Type B pancreatic cell (in vitro differentiated cells): ENCODE results near the gene KRT78. TPM values are rescaled to one million over a fixed set of nuclear protein-coding genes. Genes with fewer than 3 reads are reported as not detected.

Experiments
- DNase-seq: peaks from one replicate; pipeline ENCODE4 v3.0.0; 2021; ENCODE audit warnings: mixed read lengths; ENCODE audit not compliant: unreplicated experiment; ENCODE audit errors: extremely low spot score
- H3K27ac Mint-ChIP-seq: 2 replicates; pipeline ENCODE4 v1.8.0; 2021; ENCODE audit warnings: mild to moderate bottlenecking, mixed read lengths
- H3K27me3 Mint-ChIP-seq: 2 replicates; pipeline ENCODE4 v1.8.0; 2021; ENCODE audit warnings: mixed read lengths
- H3K36me3 Mint-ChIP-seq: 2 replicates; pipeline ENCODE4 v1.8.0; 2021; ENCODE audit warnings: mixed read lengths
- H3K4me1 Mint-ChIP-seq: one replicate; pipeline ENCODE4 v1.8.0; 2021; ENCODE audit warnings: mixed read lengths; ENCODE audit not compliant: unreplicated experiment
- H3K4me3 Mint-ChIP-seq: 2 replicates; pipeline ENCODE4 v1.8.0; 2021; ENCODE audit warnings: mild to moderate bottlenecking, mixed read lengths
- H3K9me3 Mint-ChIP-seq: 2 replicates; pipeline ENCODE4 v1.8.0; 2021; ENCODE audit warnings: mixed read lengths
- total RNA-seq: library from RNA; stranded (reverse); gene quantifications from 2 replicates; pipeline ENCODE4 v1.2.1, GENCODE V29; 2021; ENCODE audit warnings: low replicate concordance
- TF ChIP-seq, protein P1 (sequence below): fragments of 200-600 bp; sonication (generic); conservative IDR thresholded peaks from 2 replicates; pipeline ENCODE4 v1.5.0; 2021; ENCODE audit warnings: antibody characterized with exemption, mild to moderate bottlenecking

The KRT78 gene
- total RNA-seq, 1 donor from 2014 or later: 14.7 TPM

DNA sequence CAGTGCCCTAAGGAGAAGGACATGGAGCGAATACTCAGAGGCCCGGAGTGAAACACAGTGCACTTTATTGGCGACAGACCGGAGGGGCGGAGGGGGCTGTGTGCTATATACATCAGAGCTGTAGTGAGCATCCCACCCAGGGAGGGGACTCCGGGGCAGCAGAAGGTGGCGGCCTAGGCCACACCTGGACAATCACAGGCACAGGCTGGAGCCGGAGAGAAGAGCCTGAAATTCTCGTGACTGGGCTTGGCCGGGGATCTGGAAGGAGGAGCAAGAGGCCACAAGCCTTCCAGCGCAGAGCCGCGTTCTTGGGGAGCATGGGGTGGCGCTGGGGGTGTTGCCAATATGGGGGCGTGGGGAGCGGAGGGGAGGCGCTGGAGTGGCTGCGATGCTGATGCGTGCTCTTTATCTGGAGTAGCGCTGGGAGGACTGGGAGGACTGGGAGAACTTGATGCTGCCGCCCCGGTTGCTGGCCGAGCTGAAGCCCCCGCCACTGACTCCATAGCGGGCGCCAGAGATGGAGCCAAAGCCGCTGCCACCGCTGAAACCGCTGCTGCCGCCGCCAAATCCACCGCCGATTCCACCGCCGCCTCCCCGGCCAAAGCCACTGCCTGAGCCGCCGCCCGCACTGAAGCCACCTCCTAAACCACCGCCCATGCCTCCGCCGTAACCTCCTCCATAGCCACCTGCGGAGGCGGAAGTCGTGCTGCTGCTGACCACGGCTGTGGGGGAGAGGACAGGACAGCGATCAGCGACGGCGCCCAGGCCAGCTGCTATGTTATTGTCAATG, 59.0 kb downstream of the KRT78 start:
- peaks cover 3% of the 10 kb centered on the region for H3K36me3 Mint-ChIP-seq
- H3K4me3 Mint-ChIP-seq: no peak overlapping the region
- peaks cover 49% of the 10 kb centered on the region for H3K27me3 Mint-ChIP-seq
- H3K4me1 Mint-ChIP-seq: no peaks in the 10 kb centered on the region
- no peak overlapping the region for H3K27ac Mint-ChIP-seq
- TF ChIP-seq, protein P1, sequence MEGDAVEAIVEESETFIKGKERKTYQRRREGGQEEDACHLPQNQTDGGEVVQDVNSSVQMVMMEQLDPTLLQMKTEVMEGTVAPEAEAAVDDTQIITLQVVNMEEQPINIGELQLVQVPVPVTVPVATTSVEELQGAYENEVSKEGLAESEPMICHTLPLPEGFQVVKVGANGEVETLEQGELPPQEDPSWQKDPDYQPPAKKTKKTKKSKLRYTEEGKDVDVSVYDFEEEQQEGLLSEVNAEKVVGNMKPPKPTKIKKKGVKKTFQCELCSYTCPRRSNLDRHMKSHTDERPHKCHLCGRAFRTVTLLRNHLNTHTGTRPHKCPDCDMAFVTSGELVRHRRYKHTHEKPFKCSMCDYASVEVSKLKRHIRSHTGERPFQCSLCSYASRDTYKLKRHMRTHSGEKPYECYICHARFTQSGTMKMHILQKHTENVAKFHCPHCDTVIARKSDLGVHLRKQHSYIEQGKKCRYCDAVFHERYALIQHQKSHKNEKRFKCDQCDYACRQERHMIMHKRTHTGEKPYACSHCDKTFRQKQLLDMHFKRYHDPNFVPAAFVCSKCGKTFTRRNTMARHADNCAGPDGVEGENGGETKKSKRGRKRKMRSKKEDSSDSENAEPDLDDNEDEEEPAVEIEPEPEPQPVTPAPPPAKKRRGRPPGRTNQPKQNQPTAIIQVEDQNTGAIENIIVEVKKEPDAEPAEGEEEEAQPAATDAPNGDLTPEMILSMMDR: no peak
- peaks cover 4% of the 10 kb centered on the region for H3K9me3 Mint-ChIP-seq
- DNase-seq: no peak

DNA sequence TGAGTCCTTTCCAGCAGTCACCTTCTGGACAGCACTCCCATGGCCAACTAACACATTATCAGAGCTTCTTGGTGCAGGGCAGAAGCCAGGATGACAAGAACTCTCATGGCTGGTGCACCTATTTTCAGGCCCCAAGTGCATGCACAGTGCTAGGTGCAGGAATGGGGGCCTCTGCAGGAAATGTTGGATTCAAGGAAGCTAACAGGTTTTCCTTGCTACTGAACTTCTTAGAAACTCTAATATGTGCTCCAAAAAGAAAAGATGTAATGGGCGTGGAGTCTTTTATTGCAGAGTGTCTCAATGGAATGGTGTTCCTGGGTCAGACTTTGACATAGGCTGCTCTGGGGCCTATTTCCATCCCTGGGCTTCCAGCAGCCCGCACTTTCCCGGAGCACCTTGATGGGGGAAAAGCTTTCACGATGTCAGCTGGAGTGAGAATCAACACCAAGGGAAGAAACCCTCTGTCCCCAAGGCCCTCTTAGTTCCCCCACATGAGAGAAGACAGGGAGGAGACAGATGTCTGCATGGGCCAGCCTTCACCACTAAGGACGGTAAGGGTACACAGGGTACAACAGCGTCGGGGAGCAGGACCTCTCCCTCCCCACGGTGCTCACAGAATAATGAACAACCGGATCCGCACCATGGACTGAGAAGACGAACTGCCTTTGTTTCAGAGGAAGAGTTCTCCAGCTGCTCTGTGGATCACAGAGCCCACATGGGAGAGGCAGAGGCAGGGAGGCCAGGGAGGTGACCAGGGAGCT, 59.7 kb downstream of the KRT78 start:
- Mint-ChIP-seq H3K9me3 (peaks cover 4% of the 10 kb centered on the region), H3K36me3 (peaks cover 3% of the 10 kb centered on the region), H3K27me3 (peaks cover 47% of the 10 kb centered on the region), H3K4me1 (no peaks in the 10 kb centered on the region), H3K4me3 (no peak overlapping the region), H3K27ac (no peak overlapping the region)
- no peak for DNase-seq
- TF ChIP-seq, protein P1: no peak

DNA sequence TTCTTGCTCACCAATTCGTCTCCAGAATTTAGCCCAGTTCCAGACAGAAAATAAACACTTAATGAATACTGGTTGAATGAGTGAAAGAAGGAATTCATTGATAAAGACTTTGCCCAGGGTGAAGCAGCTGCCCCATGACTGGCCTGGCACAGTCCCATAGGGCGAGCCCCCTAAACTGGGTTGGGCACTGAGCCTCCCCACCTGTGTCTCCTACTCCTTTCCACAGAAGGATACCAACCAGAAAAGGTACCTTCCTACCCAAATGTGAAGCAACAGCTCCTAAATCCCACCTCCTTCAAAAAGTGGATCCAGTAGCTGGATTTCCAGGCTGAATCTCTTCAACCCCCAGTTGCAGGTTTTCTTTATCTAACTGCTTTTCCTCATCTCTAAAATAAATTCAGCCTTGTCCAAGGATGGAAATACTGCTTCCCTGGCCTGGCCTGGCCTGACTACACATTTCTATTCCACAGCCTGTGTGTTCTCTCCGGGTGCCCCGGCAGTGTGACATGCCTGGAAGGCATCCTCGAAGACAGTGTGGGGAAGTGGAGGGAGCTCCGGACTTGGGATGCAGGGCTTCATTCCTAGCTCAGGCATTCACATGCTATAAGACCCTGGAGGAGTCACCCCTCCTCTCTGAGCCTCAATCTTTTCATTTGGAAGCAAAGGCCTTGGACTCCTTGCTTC, 60.5 kb downstream of the KRT78 start:
- DNase-seq: no peak
- no peaks in the 10 kb centered on the region for H3K4me1 Mint-ChIP-seq
- peaks cover 3% of the 10 kb centered on the region for H3K36me3 Mint-ChIP-seq
- H3K27ac Mint-ChIP-seq: no peak overlapping the region
- H3K4me3 Mint-ChIP-seq: no peak overlapping the region
- TF ChIP-seq, protein P1: no peak
- peaks cover 4% of the 10 kb centered on the region for H3K9me3 Mint-ChIP-seq
- H3K27me3 Mint-ChIP-seq: peaks cover 42% of the 10 kb centered on the region

Other genes with a start within 250 kb of the KRT78 start
- gene KRT72, start 247.5 kb downstream of the KRT78 start, total RNA-seq: 0.48 and 2.9 TPM in 2 replicates
- 0.12 TPM in 1 of 2 replicates, not detected in the other for gene KRT73, start 230.4 kb downstream of the KRT78 start, total RNA-seq
- gene KRT2, start 196.8 kb downstream of the KRT78 start, total RNA-seq: not detected in 2 replicates
- 269 and 837 TPM in 2 replicates for gene KRT1, start 168.6 kb downstream of the KRT78 start, total RNA-seq
- 0.27 and 2.3 TPM in 2 replicates for gene KRT77, start 145.5 kb downstream of the KRT78 start, total RNA-seq
- not detected in 2 replicates for gene KRT76, start 71.6 kb downstream of the KRT78 start, total RNA-seq
- gene KRT3, start 52.9 kb downstream of the KRT78 start, total RNA-seq: 0.68 and 2.3 TPM in 2 replicates
- gene KRT4, start 34.9 kb downstream of the KRT78 start, total RNA-seq: 1,276 and 3,134 TPM in 2 replicates
- gene KRT79, start 14.7 kb downstream of the KRT78 start, total RNA-seq: not detected in 2 replicates
- gene KRT8, start 56.1 kb upstream of the KRT78 start, total RNA-seq: 768 and 2,227 TPM in 2 replicates
- gene KRT18, start 100.1 kb upstream of the KRT78 start, total RNA-seq: 480 and 1,293 TPM in 2 replicates
- 450 and 521 TPM in 2 replicates for gene EIF4B, start 157.5 kb upstream of the KRT78 start, total RNA-seq
- gene TNS2, start 201.1 kb upstream of the KRT78 start, total RNA-seq: 3.5 and 21.8 TPM in 2 replicates
- gene SPRYD3, start 230.4 kb upstream of the KRT78 start, total RNA-seq: 22.1 and 43.0 TPM in 2 replicates
- gene IGFBP6, start 248.7 kb upstream of the KRT78 start, total RNA-seq: 25.1 and 40.3 TPM in 2 replicates